T-helper 22 cell (primary cell): Measurements from ENCODE around the gene GALNTL6.
"Not testable (repeated sequence)": the region's sequence is repeated elsewhere in the genome, so short reads cannot be mapped to it uniquely, and the experiment has no call there.

Experiments
- DNase-seq: peaks from one replicate; pipeline ENCODE4 v3.0.0-alpha.2; 2020; ENCODE audit warnings: low read depth

GALNTL6 gene

DNA sequence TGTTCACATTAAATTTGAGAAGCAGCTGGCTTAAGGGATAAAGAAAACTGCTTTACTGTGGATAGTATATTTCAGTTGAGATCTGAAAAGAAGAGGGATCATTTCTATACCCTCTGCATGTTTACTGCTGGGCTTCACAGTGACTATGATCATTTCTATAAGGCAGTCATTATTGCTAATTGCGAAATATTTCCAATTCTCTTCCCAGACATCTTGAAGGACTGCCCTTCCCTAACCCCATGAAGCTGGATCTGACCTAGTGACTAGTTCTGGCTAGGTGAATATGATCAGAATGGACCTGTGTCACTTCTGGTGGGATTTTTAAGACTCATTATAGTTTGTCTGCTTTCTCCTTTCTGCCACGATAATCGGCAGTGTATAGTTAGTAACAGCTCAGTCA lies 848.9 kb downstream of the GALNTL6 start:
- DNase-seq, result no peak

DNA sequence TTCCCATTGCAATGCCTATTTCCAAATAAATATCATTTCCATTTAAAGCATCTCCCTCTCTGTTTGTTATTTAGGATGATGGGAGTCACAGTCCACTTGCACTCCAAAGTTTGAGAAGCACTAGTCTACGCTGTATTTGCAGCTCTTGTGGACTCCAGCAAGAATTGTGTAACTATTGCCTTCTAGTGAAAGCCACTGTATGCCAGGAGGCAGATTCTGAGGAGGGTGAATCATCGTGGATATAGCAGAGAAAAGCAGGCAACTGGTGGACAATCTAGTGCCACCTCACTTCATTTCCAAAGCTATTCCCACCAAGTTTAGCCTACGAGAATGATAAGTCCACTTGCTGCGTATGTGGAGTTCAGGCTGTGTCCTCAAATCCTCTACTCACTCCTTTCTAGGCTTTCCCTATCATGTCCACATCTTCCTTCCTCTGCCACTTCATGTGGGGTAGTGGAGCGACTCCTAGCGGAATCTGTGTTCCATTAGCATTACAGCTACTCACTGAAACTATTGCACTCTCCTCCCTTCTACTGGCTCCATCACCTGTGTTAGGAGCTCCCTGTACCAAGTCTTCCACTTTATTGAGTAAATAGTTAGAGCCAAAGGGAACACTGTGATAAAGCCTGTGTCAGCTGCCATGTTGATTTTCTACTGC lies 853.6 kb downstream of the GALNTL6 start:
- DNase-seq, result no peak

- DNase-seq, result no peak
These were observed 861.6 kb downstream of the GALNTL6 start for GRCh38 chr4:172674811-172675210.

DNA sequence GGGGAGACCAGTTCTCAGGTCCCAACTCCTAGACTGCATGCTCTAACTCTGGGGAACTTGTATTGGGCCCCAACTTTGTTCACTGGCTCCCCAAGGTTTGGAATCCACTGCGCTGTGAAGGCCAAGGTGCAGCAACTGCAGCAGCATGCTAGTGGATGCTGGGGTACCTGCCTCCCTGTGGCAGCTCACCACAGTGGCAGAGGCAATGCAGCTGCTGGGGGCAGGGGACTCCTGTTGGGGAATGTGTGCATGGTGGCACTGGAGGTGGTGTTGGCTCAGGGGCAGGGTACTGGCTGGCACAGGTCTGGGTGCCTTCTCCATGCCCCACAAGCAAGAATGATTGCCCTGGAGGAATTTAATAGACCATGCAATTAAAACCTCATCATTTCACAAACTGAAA lies 862.0 kb downstream of the GALNTL6 start:
- DNase-seq, result no peak

- no peak for DNase-seq
These were observed 867.5 kb downstream of the GALNTL6 start for GRCh38 chr4:172680691-172681090.

DNA sequence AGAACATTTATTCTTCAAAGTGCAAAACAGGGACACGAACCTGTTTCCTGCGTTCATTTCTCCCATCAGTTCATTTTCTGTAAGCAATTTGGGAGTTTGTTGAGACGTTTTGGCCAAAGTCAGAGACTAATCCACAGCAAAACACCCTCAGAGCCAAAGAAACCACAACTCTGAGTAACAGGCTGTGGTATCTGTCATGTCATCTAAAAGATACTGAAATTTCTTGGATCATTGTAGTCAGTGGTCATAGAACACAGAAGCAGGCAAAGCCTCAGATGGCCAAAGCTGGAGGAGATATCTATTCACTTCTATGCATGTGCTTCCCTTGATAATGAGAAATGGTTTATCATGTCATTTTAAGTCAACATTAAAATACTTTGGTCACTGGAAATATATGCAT lies 869.8 kb downstream of the GALNTL6 start:
- no peak for DNase-seq

- DNase-seq, result no peak
These were observed 872.8 kb downstream of the GALNTL6 start for GRCh38 chr4:172686021-172686420.

DNA sequence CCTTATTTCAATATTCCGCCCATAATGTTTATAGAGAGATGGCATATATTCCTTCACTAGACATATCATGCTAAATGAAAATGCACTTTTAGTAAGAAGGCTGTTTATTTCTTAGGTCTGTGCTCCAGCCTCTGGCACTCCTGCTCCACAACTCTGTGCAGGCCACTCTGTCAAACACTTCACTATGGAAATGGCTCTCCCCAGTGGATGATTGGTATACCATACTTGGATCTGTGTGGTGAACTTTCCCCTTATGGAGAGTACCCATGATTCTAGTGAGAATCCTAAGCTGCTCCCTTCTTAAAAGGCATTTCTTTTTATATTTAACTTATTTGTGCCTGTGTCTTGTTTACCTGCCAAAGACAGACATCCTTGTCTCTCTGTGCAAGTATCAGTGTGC lies 875.3 kb downstream of the GALNTL6 start:
- no peak for DNase-seq

GRCh38 chr4:172691552-172691951 lies 878.3 kb downstream of the GALNTL6 start:
- no peak for DNase-seq

DNA sequence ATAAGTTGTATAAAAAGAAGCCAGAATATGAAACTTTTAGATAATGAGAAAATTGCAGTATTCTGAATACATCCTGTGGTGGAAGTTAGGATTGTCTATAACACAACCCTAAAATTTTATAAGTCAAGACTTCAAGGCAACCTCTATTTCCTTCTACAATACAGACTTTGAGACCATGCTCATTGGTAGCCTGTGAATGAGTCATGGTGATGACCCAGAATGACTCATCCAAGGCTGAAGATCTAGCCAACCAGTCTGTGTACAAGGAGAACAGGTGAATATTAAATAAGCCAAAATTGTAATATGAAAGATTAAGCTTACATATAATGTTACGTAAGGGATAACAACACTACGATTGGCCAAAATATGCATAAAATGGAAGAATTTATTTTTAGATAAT lies 879.5 kb downstream of the GALNTL6 start:
- no peak for DNase-seq

- no peak for DNase-seq
These were observed 885.1 kb downstream of the GALNTL6 start for GRCh38 chr4:172698256-172698655.

DNA sequence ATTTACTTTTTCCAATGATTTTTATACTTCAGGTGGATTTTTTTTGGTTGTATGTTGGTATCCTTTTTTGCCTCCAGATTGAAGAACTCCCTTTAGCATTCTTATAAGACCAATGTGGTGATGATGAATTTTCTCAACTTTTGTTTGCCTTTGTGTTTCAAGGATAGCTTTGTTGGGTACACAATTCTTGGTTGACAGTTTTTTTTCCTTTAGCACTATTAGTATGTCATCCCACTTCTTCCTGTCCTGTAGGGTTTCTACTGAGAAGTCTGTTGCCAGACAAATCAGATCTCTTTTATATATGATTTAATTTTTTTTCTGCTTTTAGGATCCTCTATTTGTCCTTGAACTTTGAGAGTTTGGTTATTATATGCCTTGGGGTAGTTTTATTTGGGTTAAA lies 892.4 kb downstream of the GALNTL6 start:
- no peak for DNase-seq

GRCh38 chr4:172706000-172706399 lies 892.8 kb downstream of the GALNTL6 start:
- no peak for DNase-seq

- no peak for DNase-seq
These were observed 894.4 kb downstream of the GALNTL6 start for GRCh38 chr4:172707622-172708021.

- no peak for DNase-seq
These were observed 895.0 kb downstream of the GALNTL6 start for GRCh38 chr4:172708184-172708583.

DNA sequence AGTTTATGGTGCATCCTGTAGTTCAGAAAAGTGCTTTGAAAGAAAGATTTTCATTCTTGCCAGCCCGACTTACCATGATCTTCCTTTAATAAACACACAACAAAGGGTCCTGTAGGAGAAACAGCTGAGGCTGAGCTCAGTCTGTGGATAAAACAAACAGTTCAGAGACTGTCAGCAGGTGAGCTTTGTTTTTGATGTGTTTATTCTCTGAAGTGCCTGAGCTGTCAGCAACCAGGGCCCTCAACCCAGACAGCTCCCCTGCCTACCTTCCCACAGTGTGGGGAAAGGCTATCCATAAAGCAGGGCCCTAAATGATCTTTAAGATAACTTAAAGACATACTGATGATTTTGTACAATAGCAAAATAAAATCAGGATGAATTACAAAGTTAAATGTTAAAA lies 896.2 kb downstream of the GALNTL6 start:
- DNase-seq, result no peak

- no peak for DNase-seq
These were observed 903.1 kb downstream of the GALNTL6 start for GRCh38 chr4:172716291-172716690.

GRCh38 chr4:172721659-172722058 lies 908.5 kb downstream of the GALNTL6 start:
- no peak for DNase-seq

DNA sequence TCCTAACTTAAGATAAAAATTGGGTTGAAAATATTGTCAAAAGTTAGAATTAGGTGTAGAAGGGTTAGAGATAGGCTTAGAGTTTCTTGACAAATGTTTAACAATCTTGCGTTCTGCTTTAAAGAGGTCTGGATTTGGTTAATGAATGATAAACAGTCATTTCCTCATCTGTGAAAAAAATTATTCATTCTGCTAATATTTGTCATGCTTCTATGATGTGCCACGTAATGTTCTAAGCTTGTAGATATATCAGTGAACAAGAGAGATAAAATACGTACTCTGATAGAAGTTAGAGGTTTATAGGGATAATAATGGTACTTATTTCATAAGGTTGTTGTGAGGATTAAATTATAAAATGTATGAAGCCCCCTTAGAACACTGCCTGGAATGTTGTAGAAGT lies 912.4 kb downstream of the GALNTL6 start:
- DNase-seq, result no peak

GRCh38 chr4:172726001-172726423 lies 912.8 kb downstream of the GALNTL6 start:
- no peak for DNase-seq

DNA sequence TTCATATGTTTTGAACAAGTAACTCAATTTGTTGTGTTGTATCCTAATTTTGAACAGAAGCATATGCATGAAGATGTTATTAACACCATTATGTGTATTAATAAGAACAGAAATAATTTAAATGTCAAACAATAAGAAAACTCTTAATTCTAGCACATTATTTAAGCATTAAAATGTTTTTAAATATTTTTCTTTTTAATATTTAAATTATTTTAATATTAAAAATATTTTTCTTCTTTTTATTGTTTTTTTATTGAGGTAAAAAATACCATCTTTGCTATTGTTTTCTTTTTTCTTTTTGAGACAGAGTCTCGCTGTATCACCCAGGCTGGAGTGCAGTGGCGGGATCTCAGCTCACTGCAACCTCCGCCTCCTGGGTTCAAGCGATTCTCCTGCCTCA lies 914.4 kb downstream of the GALNTL6 start:
- no peak for DNase-seq

DNA sequence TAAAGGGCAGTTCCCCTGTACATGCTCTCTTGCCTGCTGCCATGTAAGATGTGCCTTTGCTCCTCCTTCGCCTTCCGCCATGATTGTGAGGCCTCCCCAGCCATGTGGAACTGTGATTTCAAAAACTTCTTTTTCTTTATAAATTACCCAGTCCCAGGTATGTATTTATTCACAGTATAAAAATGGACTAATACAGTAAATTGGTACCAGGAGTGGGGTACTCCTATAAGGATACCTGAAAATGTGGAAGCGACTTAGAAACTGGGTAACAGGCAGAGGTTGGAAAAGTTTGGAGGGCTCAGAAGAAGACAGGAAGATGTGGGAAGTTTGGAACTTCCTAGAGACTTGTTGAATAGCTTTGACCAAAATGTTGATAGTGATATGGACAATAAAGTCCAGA lies 920.4 kb downstream of the GALNTL6 start:
- not testable (repeated sequence) for DNase-seq

- DNase-seq, result no peak
These were observed 921.4 kb downstream of the GALNTL6 start for GRCh38 chr4:172734555-172734954.

GRCh38 chr4:172736046-172736445 lies 922.8 kb downstream of the GALNTL6 start:
- DNase-seq, result no peak

GRCh38 chr4:172740434-172740833 lies 927.2 kb downstream of the GALNTL6 start:
- DNase-seq, result no peak
